GM12872 (cell line): ENCODE results near the gene SLC9A9.

Source experiments
- CTCF ChIP-seq: IDR thresholded peaks from 3 replicates; pipeline ENCODE4 v1.5.1; 2011; ENCODE audit warnings: low read depth, mild to moderate bottlenecking, low read length, moderate library complexity; ENCODE audit not compliant: insufficient read depth

The SLC9A9 gene

DNA sequence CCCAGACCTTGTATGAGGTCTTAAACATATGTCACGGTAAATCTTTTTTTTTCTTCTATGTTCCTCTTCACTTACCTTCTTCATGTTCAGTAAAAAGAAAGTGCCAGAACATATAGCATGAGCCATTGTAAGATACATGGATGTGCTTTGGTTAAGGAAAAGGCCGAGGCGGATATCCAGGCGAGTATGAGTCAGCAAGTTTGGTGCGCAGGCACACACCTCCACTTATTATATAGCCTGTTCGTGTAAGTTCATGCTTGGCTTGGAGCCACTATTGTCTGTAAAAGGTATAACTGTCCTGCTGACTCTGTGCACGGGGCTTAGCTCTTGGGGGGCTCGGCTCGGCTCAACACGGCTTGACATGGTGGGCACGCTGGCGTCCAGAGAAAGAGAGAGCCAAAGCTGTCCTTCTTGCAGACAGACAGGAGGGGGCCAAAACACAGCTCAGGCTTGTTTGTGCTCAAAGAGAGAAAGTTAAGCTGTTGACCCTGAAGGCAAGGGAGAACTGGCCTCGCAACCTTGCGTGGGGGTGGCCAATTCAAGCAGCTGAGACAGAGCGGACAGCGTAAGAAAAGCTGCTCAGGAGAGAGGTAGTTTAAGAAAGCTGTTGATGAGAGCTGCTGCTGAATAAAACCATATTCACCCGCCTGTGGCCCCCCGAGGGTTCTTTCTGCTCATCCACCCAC, 251.2 kb downstream of the SLC9A9 start:
- TF ChIP-seq CTCF, result no peak

- no peak for TF ChIP-seq CTCF
These were observed 252.7 kb downstream of the SLC9A9 start for GRCh38 chr3:143595456-143596077.

DNA sequence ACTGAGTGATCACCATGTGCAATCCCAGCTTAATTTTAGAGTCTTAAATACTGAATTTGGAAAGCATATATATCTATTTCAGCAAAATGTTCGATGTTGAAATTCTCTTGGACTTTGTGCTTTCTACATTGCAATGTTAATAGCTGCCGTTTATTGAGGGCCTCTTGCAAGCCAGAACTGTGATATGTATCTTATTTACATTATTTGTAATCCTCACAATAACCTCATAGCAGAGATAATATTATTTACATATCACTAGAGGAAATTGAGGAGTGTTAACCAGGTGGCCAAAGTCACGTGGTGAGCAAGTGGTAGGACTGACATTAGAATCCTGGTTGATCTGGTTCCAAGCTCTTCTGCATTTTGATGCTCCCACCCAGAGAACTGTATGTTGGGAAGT, 254.1 kb downstream of the SLC9A9 start:
- no peak for TF ChIP-seq CTCF

GRCh38 chr3:143590660-143591059, 257.6 kb downstream of the SLC9A9 start:
- TF ChIP-seq CTCF, result no peak

DNA sequence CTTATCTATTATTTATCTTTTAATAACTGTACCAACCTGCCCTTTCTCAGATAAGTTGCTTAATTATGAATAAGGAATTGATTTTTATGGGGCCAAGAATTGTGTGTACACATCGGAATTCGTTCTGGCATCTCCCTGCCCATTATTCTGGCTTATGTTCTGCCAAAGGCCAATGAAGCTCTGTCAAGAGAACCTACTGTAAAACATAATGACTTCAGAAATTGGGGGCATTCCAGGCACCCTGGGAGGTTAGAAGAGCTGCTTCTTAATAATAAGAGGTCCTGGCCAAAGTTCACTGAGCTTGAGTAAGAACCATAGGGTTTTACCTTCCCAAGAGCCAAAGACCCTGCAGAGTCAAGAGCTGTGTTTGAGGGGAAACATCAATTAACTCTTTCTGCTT, 261.7 kb downstream of the SLC9A9 start:
- no peak for TF ChIP-seq CTCF

DNA sequence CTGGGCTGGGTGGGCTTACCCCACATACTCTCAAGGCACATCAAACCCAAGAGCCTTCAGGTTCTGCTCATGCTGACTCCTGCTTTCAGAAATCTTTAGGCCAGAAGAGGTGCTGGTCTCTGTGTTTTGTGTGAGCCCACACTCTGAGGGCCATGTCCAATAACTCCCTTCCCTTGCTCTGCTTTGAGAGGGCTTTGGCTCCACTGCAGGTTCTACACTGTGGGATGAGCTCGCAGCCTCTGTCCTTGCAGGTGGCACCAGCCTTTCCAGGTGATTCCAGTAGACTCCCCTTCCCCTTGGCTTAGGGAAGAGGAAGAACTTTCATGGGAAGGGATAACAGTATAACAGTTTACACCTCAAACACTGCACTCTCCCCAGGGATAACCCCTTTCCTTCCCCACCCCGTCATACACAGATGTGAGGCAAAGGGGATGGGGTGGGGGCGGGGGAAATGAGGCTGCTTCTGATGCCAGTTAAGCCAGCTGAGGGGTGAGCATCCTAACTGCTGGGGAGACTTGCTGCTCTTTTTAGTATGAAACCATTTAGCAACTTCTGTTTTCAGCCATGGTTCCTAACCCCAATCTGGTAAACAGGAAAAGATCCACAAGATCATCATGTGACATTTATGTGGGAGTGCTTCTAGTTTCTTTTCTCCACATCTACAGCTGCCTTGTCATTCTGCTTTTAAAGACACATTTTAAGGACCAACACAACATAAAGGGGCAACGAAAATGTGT, 262.4 kb downstream of the SLC9A9 start:
- TF ChIP-seq CTCF, result no peak

GRCh38 chr3:143584474-143584873, 263.8 kb downstream of the SLC9A9 start:
- no peak for TF ChIP-seq CTCF
